ENCODE results near the gene RAB3C. TPM values are rescaled to one million over a fixed set of nuclear protein-coding genes. Genes with fewer than 3 reads are reported as not detected.

The RAB3C gene
- total RNA-seq, 6 experiments from 2014 or later: 0.18 to 2.6 (median 0.99) TPM

DNA sequence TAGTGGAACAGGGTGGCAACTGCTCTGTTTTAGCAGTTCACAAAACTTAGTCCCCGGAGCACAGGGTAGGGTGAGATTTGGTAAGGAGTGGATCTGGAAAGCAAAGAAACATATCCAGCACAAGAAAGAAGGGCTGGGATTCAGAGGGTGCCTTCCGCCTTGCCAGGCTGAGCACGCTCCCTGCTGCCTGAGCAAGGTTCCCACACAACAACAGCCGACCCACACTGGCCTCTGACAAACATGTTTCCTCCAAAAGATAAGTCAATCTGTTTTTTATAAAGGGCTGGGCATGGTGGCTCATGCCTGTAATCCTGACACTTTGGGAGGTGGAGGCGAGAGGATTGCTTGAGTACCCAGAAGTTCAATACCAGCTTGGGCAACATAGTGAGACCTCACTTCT is 45.8 kb downstream of the RAB3C start:
- intact Hi-C loops (cut with DNase I): no loop called here
- no peak for TF ChIP-seq POLR2A (IDR thresholded peaks at IDR 0.05)
- TF ChIP-seq, protein P1, sequence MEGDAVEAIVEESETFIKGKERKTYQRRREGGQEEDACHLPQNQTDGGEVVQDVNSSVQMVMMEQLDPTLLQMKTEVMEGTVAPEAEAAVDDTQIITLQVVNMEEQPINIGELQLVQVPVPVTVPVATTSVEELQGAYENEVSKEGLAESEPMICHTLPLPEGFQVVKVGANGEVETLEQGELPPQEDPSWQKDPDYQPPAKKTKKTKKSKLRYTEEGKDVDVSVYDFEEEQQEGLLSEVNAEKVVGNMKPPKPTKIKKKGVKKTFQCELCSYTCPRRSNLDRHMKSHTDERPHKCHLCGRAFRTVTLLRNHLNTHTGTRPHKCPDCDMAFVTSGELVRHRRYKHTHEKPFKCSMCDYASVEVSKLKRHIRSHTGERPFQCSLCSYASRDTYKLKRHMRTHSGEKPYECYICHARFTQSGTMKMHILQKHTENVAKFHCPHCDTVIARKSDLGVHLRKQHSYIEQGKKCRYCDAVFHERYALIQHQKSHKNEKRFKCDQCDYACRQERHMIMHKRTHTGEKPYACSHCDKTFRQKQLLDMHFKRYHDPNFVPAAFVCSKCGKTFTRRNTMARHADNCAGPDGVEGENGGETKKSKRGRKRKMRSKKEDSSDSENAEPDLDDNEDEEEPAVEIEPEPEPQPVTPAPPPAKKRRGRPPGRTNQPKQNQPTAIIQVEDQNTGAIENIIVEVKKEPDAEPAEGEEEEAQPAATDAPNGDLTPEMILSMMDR (IDR thresholded peaks at IDR 0.05): no peak
- 74% methylated on average over 4 of the region's 5 CpGs for WGBS (ENCODE audit: insufficient coverage, low coverage, low lambda C conversion rate, missing lambda C conversion rate)
- Histone ChIP-seq H3K4me1 (peaks cover 0 to 20% (median 5%) of the 10 kb centered on the region in 4 donors), H3K27me3 (no peaks in the 10 kb centered on the region), H3K4me3 (no peak overlapping the region), H3K9me3 (no peaks in the 10 kb centered on the region), H3K27ac (peak overlapping the region in 2 of 3 donors; percentile 59 to 73), H3K36me3 (no peaks in the 10 kb centered on the region)
- ATAC-seq (no peak), DNase-seq (no peak)

DNA sequence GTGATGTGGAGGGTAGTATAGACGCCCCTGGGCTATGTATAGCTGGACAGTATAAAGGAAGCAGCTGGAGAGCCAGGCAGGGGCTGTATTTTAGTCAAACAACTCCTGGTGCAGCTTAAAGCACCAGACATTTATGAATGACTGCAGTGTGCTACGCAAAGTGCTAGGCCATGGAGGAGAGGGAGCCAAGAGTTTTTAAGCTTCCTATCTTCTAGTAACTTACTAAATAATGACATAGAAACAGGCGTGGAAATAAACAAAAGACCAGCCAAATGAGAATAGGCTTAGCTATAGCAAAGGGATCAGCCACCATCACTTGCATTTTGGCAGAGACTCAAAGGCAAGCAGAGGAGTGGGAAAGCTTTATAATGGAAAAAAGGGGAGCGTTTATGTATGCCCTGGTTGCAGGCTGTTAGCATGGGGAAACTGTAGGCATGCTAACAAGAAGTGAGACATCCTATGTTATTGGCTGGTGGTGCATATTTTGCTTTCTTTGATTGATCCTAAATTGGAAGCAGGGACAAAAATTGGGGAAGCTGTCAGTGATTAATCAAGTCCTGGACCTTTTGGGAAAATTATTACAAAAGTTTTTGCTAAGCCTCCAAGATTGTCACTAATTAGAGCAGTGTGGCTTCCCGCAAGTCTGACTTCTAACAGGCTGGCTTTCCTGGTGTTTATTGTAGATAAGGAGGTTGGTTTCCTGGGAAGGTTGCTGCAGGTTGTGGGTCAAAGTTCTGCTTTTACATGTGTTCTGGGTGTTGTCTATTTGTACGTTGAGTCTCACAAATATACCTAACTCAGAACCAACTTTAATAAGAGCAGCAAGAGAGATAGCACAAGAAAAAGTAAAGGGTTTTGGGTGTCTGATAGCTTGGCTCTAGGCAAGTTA is 46.6 kb downstream of the RAB3C start:
- peak overlapping the region; percentile 59 to 73 (median 63) for H3K27ac ChIP-seq
- DNase-seq (peak in 2 of 3 donors; percentile 33 to 64), ATAC-seq (peak; percentile 88 to 98 (median 93))
- no peaks in the 10 kb centered on the region for H3K27me3 ChIP-seq
- peaks cover 0 to 20% (median 5%) of the 10 kb centered on the region in 4 donors for H3K4me1 ChIP-seq
- intact Hi-C loops (cut with DNase I): no loop called here
- H3K9me3 ChIP-seq: no peaks in the 10 kb centered on the region
- peak overlapping the region in 1 of 3 donors; percentile 15 for H3K4me3 ChIP-seq
- 15% methylated on average over 6 of the region's 6 CpGs for WGBS (ENCODE audit: insufficient coverage, low coverage, low lambda C conversion rate, missing lambda C conversion rate)
- TF ChIP-seq, protein P1 (IDR thresholded peaks at IDR 0.05): no peak
- TF ChIP-seq POLR2A (IDR thresholded peaks at IDR 0.05): no peak
- H3K36me3 ChIP-seq: no peaks in the 10 kb centered on the region

DNA sequence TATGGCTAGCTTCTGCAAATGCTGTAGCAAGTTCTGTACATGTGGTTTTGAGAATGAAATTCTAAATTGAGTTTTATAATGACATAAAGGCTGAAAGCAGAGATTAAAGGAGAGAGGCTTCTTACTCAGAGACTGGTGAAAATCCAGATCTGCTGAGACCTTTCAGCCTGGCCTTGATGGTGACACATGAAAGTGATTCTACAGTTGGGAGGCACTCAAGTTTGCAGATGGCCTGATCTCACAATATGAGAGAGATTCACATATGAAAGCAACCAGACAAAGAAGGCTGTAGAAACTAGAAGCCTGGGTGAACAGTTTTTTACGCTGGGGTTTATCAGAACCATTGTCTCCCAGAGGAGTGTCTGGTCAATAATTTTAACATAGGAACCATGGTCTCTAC is 49.0 kb downstream of the RAB3C start:
- no peak for DNase-seq
- no peaks in the 10 kb centered on the region for H3K27me3 ChIP-seq
- H3K4me1 ChIP-seq: peaks cover 0 to 20% (median 5%) of the 10 kb centered on the region in 4 donors
- TF ChIP-seq, protein P1 (IDR thresholded peaks at IDR 0.05): no peak
- no peak for TF ChIP-seq POLR2A (IDR thresholded peaks at IDR 0.05)
- H3K36me3 ChIP-seq: no peaks in the 10 kb centered on the region
- H3K4me3 ChIP-seq: no peak overlapping the region
- ATAC-seq: no peak
- H3K9me3 ChIP-seq: no peaks in the 10 kb centered on the region
- WGBS (ENCODE audit: insufficient coverage, low coverage, low lambda C conversion rate, missing lambda C conversion rate): 88% methylated on average over 1 of the region's 1 CpG
- intact Hi-C loops (cut with DNase I): no loop called here
- H3K27ac ChIP-seq: no peak overlapping the region

DNA sequence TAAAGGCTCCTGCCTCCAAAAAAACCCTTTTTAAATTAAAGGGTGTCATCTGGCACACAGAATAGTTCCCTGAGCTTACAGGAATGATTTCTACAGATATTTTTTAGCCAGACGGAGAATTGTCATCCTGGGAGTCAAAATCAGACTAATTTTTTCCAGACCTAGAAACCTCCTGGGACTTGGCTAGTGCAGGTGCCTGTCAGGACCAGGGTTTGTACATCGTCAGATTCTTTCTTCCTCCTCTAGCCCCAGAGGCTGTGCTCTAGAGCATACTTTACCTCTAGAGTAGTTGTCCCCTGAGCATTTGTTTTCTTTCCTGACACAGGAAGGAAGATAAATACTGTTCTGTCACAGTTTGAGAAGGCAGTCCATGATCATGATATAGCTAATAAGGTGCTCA is 52.5 kb downstream of the RAB3C start:
- Histone ChIP-seq H3K4me1 (peaks cover 0 to 4% (median 0%) of the 10 kb centered on the region in 4 donors), H3K27ac (no peak overlapping the region), H3K4me3 (no peak overlapping the region), H3K9me3 (no peaks in the 10 kb centered on the region), H3K27me3 (no peaks in the 10 kb centered on the region), H3K36me3 (no peaks in the 10 kb centered on the region)
- TF ChIP-seq, protein P1 (IDR thresholded peaks at IDR 0.05): no peak
- TF ChIP-seq POLR2A (IDR thresholded peaks at IDR 0.05): no peak
- DNase-seq: no peak
- WGBS (ENCODE audit: insufficient coverage, low coverage, low lambda C conversion rate, missing lambda C conversion rate): 82% methylated on average over 2 of the region's 2 CpGs
- ATAC-seq: no peak
- intact Hi-C loops (cut with DNase I): no loop called here

Data from right lobe of liver (tissue), 6 donors.